Endothelial cell (in vitro differentiated cells): ENCODE results near the gene TTC7B. TPM values are rescaled to one million over a fixed set of nuclear protein-coding genes. Genes with fewer than 3 reads are reported as not detected.

Experiments
- DNase-seq: peaks from one replicate; pipeline ENCODE4 v3.0.0; 2021; ENCODE audit warnings: low spot score
- H3K27ac Mint-ChIP-seq: one replicate; pipeline ENCODE4 v1.8.0; 2021; ENCODE audit warnings: mixed read lengths, inconsistent platforms; ENCODE audit not compliant: unreplicated experiment
- H3K27me3 Mint-ChIP-seq: one replicate; pipeline ENCODE4 v1.8.0; 2021; ENCODE audit warnings: mild to moderate bottlenecking, moderate library complexity, mixed read lengths, inconsistent platforms; ENCODE audit not compliant: unreplicated experiment
- H3K36me3 Mint-ChIP-seq: one replicate; pipeline ENCODE4 v1.8.0; 2021; ENCODE audit warnings: mild to moderate bottlenecking, low read depth, mixed read lengths, inconsistent platforms; ENCODE audit not compliant: unreplicated experiment
- H3K4me1 Mint-ChIP-seq: one replicate; pipeline ENCODE4 v1.8.0; 2021; ENCODE audit warnings: mild to moderate bottlenecking, mixed read lengths, inconsistent platforms; ENCODE audit not compliant: unreplicated experiment
- H3K4me3 Mint-ChIP-seq: one replicate; pipeline ENCODE4 v1.8.0; 2021; ENCODE audit warnings: mild to moderate bottlenecking, mixed read lengths, inconsistent platforms; ENCODE audit not compliant: unreplicated experiment
- H3K9me3 Mint-ChIP-seq: one replicate; pipeline ENCODE4 v1.8.0; 2021; ENCODE audit warnings: mixed read lengths, inconsistent platforms; ENCODE audit not compliant: unreplicated experiment
- total RNA-seq: library from RNA; stranded (reverse); fragmentation: NEBNext Ultra II Directional; extraction: Animal tissue kit (Norgen Biotek cat#: 25700); gene quantifications from one replicate; pipeline ENCODE4 v1.2.1, GENCODE V29; 2021; ENCODE audit not compliant: unreplicated experiment
- TF ChIP-seq, protein P1 (sequence below): fragments of 200-600 bp; sonication (generic); IDR thresholded peaks from one replicate; pipeline ENCODE4 v1.5.0; 2021; ENCODE audit warnings: antibody characterized with exemption; ENCODE audit not compliant: unreplicated experiment

TTC7B gene
- total RNA-seq, 1 donor from 2014 or later = 93.5 TPM

DNA sequence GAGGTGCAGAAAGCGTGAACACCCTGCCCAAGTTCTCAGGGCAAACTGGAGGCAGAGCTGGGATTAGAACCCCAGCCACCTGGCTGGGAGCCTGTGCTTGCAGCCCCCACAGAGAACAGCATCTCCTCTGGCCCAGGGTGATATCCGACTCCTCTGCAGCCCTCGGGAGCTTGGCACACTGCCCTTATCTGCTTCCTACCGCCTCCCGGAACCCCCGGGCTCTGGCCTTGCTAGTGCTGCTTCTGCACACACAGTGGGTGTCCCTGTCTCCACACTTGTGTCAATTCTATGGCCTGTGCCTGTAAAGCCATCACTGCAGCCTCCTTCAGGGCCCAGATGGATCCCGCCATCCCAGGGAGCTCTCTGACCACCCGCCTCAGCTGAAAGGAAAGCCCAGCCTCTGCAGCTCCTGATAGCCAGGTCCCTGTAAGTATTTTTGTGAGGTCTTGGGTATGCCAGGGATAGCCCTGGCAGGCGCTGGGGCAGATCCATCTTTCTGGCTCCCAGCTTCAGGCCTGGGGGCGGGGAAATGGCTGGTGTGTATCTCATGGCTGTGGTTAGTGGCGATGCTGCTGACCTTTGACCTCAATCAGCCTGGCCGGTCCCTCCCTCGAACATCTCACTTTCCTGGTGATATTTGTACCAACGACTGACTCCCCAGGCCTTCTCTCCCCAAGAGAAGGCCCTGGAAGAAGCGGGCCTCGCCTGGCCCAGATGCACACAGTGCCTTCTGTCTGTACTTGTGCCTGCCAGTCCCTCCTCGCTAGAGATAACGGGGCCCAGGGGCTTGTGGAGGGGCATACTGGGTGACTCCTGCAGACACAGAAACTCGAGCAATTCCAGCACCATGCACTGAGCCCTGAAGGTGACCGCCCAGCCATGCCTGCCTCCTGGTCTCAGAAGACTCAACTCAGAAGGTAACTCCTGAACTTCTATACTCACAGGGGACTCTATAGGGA lies 235.6 kb downstream of the TTC7B start:
- no peaks in the 10 kb centered on the region for H3K9me3 Mint-ChIP-seq
- no peak overlapping the region for H3K4me3 Mint-ChIP-seq
- H3K4me1 Mint-ChIP-seq = peaks cover 3% of the 10 kb centered on the region
- peaks cover 22% of the 10 kb centered on the region for H3K36me3 Mint-ChIP-seq
- H3K27me3 Mint-ChIP-seq = peaks cover 10% of the 10 kb centered on the region
- TF ChIP-seq, protein P1, sequence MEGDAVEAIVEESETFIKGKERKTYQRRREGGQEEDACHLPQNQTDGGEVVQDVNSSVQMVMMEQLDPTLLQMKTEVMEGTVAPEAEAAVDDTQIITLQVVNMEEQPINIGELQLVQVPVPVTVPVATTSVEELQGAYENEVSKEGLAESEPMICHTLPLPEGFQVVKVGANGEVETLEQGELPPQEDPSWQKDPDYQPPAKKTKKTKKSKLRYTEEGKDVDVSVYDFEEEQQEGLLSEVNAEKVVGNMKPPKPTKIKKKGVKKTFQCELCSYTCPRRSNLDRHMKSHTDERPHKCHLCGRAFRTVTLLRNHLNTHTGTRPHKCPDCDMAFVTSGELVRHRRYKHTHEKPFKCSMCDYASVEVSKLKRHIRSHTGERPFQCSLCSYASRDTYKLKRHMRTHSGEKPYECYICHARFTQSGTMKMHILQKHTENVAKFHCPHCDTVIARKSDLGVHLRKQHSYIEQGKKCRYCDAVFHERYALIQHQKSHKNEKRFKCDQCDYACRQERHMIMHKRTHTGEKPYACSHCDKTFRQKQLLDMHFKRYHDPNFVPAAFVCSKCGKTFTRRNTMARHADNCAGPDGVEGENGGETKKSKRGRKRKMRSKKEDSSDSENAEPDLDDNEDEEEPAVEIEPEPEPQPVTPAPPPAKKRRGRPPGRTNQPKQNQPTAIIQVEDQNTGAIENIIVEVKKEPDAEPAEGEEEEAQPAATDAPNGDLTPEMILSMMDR = no peak
- no peak overlapping the region for H3K27ac Mint-ChIP-seq
- no peak for DNase-seq

DNA sequence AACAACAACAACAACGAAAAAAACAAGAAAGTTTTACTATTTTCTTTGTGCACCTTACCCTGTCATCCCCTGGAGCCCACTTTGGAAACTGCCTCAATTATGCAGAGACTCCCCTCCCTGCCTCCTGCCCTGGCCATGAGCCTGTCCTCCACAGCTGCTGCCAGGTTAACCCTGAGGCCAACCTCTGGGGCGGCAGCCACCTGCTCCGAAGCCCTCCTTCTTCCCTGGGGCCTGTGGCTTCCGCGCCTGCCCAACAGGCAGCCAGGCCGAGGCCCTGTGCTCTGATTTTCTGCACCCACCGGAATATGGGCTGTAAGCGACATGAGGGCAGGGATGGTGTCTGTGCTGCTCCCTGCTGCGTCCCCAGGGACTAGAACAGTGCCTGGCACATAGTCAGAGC lies 236.4 kb downstream of the TTC7B start:
- TF ChIP-seq, protein P1 = no peak
- Mint-ChIP-seq H3K27ac (no peak overlapping the region), H3K4me3 (no peak overlapping the region), H3K4me1 (no peaks in the 10 kb centered on the region), H3K27me3 (peaks cover 6% of the 10 kb centered on the region), H3K36me3 (peaks cover 17% of the 10 kb centered on the region), H3K9me3 (no peaks in the 10 kb centered on the region)
- no peak for DNase-seq

DNA sequence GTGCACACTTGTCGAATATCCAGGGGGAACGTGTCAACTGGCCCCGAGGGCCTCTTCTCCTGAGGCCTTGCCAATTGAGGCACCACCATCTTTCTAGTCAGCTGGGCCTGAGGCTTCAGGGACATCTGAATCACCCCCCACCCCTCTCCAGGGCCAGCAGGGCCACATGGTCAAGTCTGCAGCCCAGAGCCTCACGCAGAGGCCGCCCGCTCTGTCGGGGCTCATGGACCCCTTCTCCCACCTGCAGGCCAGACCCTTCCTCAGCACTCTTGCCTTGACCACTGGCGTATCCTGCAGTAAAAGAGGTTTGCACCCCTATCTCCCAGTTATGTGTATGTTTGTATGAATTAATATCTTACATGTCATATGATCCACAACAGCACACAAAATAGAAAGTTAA lies 237.1 kb downstream of the TTC7B start:
- H3K27me3 Mint-ChIP-seq = peaks cover 6% of the 10 kb centered on the region
- H3K9me3 Mint-ChIP-seq = no peaks in the 10 kb centered on the region
- H3K4me3 Mint-ChIP-seq = no peak overlapping the region
- TF ChIP-seq, protein P1 = no peak
- DNase-seq = no peak
- H3K27ac Mint-ChIP-seq = no peak overlapping the region
- H3K4me1 Mint-ChIP-seq = no peaks in the 10 kb centered on the region
- peaks cover 17% of the 10 kb centered on the region for H3K36me3 Mint-ChIP-seq

DNA sequence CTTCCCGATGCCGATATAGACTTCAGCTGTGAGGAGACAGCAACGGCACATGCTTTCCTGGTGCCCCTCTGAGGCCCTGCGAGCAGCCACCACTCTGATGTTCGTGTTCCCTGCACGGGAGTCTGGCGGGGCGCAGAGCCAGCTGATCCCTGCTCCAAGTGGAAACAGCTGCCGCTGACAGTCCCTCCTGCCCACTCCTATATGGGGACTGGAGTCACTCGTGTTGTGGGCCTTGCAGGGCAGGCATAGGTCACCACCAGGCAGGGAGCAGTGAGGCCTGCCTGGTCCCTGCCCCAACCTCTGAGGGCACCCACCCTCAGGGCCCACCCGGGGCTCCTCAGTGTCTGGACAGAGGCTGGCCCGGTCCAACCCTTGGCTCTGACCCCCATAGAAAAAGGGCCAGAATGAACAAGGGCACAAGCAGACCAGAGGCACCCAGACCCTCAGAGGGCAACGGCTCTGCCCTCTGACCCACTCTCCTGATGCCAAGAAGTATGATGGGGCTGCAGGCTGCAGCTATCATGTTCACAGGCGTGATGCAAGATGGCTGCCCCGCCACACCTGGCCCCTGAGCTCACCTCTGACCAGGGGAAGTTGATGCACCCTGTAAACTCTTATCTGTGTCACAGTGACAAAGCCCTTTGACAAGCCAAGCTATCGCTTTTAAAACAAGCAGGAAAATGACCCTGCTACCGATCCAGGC lies 237.8 kb downstream of the TTC7B start:
- Mint-ChIP-seq H3K27ac (no peak overlapping the region), H3K9me3 (no peaks in the 10 kb centered on the region), H3K4me1 (no peaks in the 10 kb centered on the region), H3K36me3 (peaks cover 18% of the 10 kb centered on the region), H3K27me3 (peaks cover 6% of the 10 kb centered on the region), H3K4me3 (no peak overlapping the region)
- DNase-seq = no peak
- TF ChIP-seq, protein P1 = no peak
